IMR-90 (cell line): Measurements from ENCODE around the gene CBL.

Experiments
- CTCF ChIP-seq: conservative IDR thresholded peaks from 2 replicates; pipeline ENCODE4 v1.5.1; 2012; ENCODE audit warnings: mild to moderate bottlenecking, low read depth, low read length, improper control_type of control experiment
- ELK1 ChIP-seq: fragments of 150-350 bp; IDR thresholded peaks from 2 replicates; pipeline ENCODE4 v1.6.1; 2016; ENCODE audit warnings: low read depth, mild to moderate bottlenecking, low read length, moderate library complexity, borderline replicate concordance
- MAFK ChIP-seq: IDR thresholded peaks from 2 replicates; pipeline ENCODE4 v1.6.1; 2012; ENCODE audit warnings: low read depth, low read length, improper control_type of control experiment
- POLR2A ChIP-seq: IDR thresholded peaks from 2 replicates; pipeline ENCODE4 v1.6.1; 2012; ENCODE audit warnings: mild to moderate bottlenecking, low read depth, low read length
- RAD21 ChIP-seq: IDR thresholded peaks from 2 replicates; pipeline ENCODE4 v1.6.1; 2012; ENCODE audit warnings: low read length, improper control_type of control experiment
- SMC3 ChIP-seq: fragments of 150-350 bp; IDR thresholded peaks from 2 replicates; pipeline ENCODE4 v1.6.1; 2016; ENCODE audit warnings: low read depth, mild to moderate bottlenecking, antibody characterized with exemption, low read length, moderate library complexity
- USF2 ChIP-seq: fragments of 150-350 bp; IDR thresholded peaks from 2 replicates; pipeline ENCODE4 v1.6.1; 2017; ENCODE audit warnings: mild to moderate bottlenecking, antibody characterized with exemption, low read length, low read depth

- no peak for TF ChIP-seq CTCF
- no peak for TF ChIP-seq SMC3
- no peak for TF ChIP-seq USF2
- TF ChIP-seq ELK1: no peak
- TF ChIP-seq POLR2A: no peak
- no peak for TF ChIP-seq MAFK
- TF ChIP-seq RAD21: no peak
These were observed 139.5 kb downstream of the CBL start for GRCh38 chr11:119345685-119346084.
